ENCODE measurements around the gene WDR12.
"Not testable (repeated sequence)": the region's sequence is repeated elsewhere in the genome, so short reads cannot be mapped to it uniquely, and the experiment has no call there.

Gene WDR12

DNA sequence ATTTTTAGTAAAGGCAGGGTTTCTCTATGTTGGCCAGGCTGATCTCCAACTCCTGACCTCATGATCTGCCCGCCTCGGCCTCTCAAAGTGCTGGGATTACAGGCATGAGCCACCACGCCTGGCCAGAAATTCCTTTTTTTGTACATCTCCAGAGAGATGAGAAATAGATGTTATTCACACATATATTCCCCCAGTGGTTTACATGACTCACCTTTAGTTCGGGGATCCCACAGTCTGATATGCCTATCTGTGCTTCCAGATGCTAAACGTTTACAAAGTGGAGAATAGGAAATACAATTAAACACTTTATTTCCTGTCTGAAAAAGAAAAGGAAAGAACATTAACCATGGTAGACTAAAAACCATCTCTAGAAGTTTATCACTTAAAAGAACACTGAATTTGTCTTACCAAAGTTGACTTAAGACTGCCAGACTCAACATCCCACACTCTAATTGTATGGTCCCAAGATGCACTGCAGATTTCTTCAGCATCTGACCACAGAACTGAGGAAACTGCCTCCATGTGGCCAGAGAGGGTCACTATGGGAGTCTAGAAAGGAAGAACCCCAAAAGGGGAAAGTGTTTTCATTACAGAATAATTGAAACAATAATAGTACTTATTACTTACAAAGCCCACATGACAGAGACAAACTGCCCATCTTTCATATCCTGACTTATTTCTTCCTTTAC lies 27.3 kb downstream of the WDR12 start:
- DNase-seq = no peak

DNA sequence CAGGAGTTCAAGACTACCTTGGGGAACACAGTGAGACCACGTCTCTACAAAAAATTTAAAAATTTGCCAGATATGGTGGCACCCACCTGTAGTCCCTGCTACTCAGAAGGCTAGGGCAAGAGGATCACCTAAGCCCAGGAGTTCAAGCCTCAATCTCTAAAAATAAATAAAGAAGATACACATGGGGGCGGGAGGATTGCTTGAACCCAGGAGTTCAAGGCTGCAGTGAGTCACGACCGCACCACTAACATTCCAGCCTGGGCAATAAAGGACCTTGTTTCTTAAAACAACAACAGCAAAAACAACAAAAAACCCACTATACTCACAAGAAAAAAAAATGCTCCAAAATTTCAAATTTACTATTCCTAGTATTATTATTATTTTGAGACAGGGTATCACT lies 29.9 kb downstream of the WDR12 start:
- DNase-seq = no peak

DNA sequence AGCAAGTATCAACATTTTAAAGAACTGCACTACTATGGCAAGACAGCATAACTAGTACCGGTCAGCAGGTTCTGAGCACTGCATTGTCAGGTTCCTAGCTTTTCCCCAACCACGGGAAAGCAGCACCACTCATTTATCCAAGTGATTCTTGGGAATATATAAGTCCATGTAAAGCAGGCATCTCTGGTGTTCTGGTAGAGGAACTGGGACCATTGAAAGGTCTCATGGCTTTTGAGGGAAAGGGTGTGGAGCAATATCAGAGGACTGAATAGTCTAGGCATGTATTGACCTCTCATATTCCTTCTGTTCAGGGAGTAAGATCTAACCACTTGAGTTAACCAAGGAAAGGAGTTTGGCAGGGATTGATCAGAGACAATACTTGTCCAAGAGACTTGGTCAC lies 33.8 kb downstream of the WDR12 start:
- no peak for DNase-seq

DNA sequence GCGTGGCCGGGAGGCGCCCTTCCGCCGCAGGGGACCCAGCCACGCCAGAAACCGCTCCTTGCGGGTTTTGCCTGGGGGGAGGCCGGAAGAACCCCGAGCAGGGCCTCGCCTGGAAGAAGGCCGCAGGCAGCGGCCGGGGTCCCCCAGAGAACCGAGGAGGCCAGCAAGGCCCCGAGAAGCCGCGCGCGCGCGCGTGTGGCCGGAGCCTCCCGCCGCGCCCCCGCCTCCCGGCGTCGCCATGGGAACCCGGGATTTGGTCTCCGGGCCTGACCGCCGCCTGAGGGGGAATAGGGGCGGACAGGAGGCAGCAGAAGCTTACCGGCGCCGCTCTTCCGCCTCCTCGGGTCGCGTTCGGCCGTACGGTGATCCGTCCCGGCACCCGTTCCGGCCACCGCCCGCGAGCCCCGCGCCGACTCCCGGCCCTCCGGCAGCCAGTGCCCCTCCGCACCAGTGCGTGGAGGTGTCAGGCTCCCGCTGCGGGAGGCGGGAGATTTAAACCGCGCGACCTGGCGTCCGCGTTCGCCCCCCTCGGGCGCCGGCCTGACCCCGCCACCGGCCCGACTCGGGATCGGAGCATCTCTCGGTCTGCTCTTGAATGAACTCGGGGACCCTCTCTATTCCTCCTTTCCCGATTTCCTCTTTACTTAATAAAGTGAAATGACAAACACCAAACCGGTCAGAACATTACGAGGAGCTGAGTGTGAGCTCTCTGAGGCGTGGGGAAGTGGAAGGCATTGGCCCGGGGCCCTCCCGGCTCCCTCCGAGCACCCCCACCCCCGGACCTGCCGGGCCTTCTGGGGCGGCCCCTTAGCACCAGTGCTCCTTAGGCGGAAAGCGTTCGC lies 40.0 kb downstream of the WDR12 start, which contains the start of gene ICA1L:
Gene ICA1L (minus strand): TSS at position 467 of the 842 bp plus-strand sequence. CDS start 42,757 bp downstream, outside the sequence.
- peak; percentile 61 for DNase-seq

DNA sequence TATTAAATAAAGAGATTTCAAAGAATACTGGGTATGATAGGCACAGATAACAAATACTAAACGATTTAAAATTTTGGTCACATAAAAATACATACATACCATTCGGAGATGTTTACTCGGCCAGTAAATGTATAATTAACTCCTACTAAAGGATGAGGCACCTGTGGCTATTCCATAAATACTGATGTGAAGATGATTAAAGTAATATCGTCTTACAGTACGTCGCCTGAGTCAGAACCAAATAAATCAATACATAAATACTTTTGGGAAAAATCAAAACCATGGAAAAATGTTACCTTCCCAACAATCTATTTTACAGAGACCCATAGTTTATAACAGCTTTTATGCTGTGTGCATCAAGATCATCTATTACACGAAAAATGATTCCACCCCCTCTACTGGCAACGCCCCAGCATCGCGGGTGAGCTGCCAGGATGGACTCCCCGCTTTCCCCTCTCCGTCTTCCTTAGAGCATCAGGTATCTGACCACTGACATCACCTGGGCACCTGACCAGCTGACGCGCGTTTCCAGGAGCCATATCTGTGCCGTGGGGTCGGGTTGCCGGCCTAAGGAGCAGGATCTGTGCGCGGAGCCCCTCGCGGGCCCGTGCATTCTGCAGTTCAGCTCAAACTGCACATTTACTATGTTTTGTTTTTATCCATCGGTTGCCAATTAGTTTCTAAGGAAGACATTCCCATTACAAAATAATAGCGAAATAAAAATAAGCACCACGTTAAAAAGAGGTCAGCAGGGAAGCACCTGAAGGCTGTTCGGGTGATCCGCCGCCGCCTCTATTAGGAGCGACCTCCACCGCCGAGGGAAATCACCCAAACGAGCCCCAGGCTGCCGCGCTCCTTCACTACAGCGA lies 40.8 kb downstream of the WDR12 start:
- peak; percentile 74 for DNase-seq

DNA sequence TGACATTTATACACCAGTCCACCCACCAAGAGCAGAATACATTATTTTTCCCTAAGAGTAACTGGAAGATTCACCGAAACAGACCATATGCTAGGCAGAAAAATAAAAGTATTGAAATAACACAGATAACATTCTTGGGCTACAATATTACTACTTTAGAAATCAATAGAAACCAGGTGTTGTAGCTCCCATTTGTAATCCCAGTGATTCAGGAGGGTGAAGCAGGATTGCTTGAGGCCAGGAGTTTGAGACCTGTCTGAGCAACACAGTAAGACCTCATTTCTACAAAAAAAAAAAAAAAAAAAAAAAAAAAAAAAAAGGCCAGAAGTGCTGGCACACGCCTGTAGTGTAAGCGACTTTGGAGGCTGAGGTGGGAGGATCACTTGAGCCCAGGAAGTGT lies 49.5 kb downstream of the WDR12 start:
- no peak for DNase-seq

DNA sequence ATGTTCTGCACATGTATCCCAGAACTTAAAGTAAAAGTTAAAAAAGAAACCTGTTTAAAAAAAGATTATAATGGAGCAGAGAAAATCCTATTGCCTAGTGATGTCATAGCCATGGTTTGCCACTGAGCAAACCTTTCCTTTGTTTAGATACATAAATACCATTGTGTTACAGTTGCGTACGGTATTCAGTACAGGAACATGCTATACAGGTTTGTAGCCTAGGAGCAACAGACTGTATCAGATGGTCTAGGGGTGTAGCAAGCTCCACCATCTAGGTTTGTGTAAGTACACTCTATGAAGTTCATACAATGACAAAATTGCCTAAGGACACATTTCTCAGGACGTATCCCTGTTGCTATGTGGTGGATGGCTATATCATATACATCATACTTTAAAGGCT lies 52.9 kb downstream of the WDR12 start:
- DNase-seq = no peak

DNA sequence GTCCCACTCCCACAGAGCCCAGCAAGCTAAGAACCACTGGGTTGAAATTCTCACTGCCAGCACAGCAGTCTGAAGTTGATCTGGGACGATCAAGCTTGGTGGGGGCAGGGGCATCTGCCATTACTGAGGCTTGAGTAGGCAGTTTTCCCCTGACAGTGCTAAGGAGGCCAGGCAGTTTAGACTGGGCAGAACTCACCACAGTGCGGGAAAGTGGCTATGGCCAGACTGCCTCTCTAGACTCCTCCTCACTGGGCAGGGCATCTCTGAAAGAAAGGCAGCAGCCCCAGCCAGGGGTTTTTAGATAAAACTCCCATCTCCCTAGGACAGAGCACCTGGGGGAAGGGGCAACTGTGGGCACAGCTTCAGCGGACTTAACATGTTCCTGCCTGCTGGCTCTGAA lies 62.1 kb downstream of the WDR12 start:
- DNase-seq = not testable (repeated sequence)

DNA sequence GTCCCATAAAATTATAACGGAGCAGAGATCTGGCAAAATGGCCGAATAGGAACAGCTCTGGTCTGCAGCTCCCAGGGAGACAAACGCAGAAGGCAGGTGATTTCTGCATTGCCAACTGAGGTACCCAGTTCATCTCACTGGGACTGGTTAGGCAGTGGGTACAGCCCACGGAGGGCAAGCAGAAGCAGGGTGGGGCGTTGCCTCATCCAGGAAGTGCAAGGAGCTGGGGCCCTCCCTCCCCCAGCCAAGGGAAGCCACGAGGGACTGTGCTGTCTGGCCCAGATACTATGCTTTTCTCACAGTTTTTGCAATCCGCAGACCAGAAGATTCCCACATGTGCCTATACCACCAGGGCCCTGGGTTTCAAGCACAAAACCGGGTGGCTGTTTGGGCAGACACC lies 62.7 kb downstream of the WDR12 start:
- DNase-seq = no peak

DNA sequence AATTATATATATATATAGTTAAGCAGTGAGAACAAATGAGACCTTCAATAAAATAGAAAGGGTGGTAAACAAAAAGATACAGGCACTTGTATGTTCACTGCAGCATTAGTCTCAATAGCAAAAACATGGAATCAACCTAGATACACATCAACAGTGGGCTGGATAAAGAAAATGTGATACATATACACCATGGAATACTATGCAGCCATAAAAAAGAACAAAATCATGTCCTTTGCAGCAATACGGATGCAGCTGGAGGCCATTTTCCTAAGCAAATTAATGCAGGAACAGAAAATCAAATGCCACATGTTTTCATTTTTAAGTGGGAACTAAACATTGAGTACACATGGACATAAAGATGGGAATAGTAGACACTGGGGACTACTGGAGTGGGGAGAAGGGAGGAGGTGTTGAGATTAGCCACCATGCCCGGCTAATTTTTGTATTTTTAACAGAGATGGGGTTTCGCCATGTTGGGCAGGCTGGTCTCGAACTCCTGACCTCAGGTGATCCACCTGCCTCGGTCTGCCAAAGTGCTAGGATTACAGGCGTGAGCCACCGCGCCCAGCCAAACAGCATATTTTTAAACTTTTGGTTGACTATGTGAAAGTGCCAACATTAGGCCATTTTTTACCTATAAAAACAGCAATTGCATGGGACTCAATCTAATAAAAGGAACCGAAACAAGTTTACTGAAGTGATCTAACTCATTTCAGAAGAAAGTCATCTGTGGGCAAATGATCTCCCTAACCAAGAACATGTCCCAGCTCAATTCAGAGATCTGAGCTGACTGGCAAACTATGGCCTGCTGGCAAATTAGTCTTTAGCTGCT lies 63.6 kb downstream of the WDR12 start:
- DNase-seq = no peak

DNA sequence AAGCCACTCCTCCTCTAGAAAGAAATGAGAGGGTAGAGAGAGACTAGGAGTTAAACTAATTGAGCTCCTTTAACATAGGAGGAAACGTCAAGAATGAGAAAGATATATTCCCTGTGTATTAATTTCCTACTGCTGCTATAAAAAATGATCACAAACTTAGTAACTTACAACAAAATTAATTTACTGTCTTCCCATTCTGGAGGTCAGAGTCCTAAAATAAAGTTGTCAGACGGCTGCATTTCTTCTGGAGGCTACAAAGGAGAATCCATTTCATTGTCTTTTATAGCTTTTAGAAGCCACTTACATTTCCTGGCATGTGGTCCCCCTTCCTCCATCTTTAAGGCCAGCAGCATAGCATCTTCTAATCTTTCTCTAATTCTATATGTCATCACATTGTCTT lies 66.8 kb downstream of the WDR12 start:
- no peak for DNase-seq

DNA sequence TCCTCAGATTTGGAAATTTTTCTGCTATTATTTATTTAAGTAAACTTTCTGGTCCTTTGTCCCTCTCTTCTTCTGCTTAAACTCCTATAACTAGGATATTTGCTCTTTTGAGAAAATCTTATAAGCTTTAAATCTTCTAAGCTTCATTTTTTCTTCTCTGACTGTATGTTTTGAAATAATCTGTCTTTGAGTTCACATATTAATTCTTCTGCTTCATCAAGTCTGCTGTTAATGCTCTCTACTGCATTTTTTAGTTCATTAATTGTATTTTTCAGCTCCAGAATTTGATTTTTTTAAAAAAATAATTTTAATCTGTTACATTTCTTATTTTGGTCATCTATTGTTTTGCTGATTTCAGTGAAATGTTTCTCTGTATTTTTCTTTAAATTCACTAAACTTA lies 68.8 kb downstream of the WDR12 start:
- no peak for DNase-seq

DNA sequence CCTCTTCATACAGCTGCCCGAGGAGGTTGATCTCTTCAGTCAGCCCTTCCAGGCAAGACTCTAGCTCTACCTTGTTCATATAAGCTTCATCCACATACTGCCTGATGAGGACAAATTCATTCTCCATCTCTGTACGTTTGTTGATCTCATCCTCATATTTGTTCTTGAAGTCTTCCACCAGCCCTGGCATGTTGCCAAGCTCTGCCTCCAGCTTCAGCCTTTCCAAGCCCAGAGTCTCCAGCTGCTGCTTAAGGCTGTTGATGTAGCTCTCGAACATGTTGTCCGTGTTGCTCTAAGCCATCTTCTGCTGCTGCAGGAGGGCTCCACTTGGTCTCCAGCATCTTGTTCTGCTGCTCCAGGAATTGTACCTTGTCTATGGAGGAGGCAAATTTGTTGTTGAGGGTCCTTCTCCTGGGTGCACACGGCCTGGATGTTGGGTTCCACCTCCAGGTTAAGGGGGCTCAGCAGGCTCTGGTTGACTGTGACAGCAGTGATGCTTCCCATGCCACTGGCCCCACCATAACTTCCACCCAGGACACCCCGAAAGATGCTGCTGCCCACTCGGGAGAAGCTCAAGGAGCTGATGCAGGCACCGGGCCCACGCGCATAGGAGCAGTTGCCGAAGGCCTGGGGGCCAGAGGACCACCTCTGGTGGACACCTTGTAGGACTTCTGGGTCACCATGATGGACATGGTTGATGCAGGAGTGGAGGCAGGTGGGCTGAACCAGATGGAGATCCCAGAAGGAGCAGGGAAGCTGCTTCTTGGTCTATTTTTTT lies 70.2 kb downstream of the WDR12 start:
- DNase-seq = no peak

DNA sequence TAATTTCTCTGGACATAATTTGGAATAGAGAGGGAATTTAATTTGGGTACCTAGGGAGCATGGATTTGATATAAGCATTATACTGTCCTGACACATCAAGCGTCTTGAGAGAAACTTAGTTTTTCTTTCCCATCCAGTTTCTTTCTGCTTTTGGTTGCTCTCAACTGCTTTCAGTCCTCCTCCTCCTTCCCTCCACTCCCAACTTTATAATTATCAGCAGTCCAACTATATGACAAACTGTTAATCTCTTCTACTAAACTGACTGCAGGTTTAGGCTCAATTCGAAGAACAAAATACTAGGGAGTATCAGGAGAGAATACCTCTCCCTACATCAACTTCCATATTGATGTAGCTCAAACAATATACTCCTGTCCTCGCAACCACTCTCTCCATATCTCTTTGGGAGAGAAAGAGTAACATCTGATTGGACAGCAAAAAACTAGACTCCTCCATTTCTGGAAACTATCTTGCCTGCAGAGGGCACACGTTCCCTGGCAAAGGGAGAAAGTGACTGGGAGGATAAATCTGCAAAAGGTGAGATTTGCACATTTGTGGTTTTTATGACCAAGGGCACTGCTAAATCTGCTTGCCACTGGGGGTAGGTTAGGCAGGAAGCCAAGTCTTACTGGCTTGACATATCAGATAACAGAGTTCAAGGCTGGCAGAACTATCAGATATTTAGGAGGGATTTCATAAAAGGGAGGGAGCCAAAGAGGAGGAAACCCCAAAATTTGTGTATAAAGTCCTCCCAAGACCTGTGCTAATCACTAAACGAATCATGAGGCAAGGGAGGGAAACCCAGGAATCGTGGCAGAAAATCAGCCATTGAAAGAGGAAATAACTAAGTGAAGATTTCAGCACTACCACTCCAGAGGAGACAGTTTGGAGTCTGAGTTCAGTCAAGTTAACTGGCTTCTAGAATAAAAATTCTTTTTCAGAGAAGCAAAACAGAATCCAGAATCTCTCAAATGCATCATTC lies 79.9 kb downstream of the WDR12 start:
- peak; percentile 68 for DNase-seq

DNA sequence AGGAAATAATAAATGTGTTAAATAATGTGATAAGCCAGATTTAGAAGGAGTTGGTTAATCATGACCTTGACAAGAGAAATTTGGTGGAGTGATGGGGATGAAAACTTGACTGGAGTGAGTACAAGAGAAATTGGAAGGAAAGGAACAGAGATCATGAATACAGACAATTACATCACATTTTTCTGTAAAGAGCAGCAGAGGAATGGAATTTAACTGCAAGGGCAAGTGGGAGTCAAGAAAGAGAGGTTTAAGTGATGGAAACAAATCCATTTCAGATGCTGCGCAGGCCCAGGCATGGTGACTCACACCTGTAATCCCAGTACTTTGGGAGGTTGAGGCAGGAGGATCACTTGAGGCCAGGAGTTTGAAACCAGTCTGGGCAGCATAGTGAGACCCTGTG lies 86.6 kb downstream of the WDR12 start:
- no peak for DNase-seq
